WERI-Rb-1 (cell line): Measurements from ENCODE around the gene CMKLR1.

ENCODE experiments used
- DNase-seq: peaks from one replicate; pipeline ENCODE4 v3.0.0-alpha.2; 2020
- H3K27ac ChIP-seq: fragments of 250-450 bp; sonication (Bioruptor Pico); 2 replicates; pipeline ENCODE4 v1.5.1; 2020; ENCODE audit warnings: mild to moderate bottlenecking, moderate library complexity
- H3K27me3 ChIP-seq: fragments of 250-450 bp; sonication (Bioruptor Pico); 2 replicates; pipeline ENCODE4 v1.5.1; 2021; ENCODE audit warnings: mild to moderate bottlenecking, low read depth, moderate library complexity; ENCODE audit not compliant: insufficient read depth, severe bottlenecking
- H3K36me3 ChIP-seq: fragments of 250-450 bp; sonication (Bioruptor Pico); 2 replicates; pipeline ENCODE4 v1.5.1; 2020; ENCODE audit warnings: mild to moderate bottlenecking, moderate library complexity
- H3K4me3 ChIP-seq: 2 replicates; pipeline ENCODE4 v1.5.1; 2011; ENCODE audit warnings: low read depth, mild to moderate bottlenecking, control low read depth, low read length
- H3K9me3 ChIP-seq: fragments of 250-450 bp; sonication (Bioruptor Pico); 2 replicates; pipeline ENCODE4 v1.5.1; 2021; ENCODE audit warnings: mild to moderate bottlenecking, moderate library complexity; ENCODE audit not compliant: severe bottlenecking
- TF ChIP-seq, protein P1 (sequence below): IDR thresholded peaks from 2 replicates; pipeline ENCODE4 v1.5.1; 2011; ENCODE audit warnings: low read depth, mild to moderate bottlenecking, control low read depth, inconsistent platforms, low read length

The CMKLR1 gene

DNA sequence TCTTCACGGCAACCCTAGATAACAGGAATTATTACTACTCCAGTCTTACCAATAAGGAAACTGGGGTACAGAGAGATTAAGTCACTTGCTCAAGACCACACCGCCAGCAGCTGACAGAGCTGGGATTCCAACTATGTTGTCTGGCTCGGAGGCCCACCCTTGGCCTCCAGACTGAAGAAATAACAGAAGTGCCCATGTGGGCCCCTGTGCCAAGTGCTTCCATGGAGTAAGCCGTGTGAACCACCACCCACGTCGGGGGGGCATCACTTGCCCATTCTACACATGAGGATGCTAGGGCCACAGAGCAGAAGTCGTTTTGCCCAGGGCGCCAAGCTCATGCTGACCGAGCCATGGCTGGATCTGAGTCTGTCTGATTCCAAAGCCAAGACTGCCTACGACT is 926 bp upstream of the CMKLR1 start:
- DNase-seq, result no peak
- peaks cover 3% of the 10 kb centered on the region for H3K9me3 ChIP-seq
- H3K4me3 ChIP-seq, result no peak overlapping the region
- TF ChIP-seq, protein P1, sequence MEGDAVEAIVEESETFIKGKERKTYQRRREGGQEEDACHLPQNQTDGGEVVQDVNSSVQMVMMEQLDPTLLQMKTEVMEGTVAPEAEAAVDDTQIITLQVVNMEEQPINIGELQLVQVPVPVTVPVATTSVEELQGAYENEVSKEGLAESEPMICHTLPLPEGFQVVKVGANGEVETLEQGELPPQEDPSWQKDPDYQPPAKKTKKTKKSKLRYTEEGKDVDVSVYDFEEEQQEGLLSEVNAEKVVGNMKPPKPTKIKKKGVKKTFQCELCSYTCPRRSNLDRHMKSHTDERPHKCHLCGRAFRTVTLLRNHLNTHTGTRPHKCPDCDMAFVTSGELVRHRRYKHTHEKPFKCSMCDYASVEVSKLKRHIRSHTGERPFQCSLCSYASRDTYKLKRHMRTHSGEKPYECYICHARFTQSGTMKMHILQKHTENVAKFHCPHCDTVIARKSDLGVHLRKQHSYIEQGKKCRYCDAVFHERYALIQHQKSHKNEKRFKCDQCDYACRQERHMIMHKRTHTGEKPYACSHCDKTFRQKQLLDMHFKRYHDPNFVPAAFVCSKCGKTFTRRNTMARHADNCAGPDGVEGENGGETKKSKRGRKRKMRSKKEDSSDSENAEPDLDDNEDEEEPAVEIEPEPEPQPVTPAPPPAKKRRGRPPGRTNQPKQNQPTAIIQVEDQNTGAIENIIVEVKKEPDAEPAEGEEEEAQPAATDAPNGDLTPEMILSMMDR, result no peak
- H3K36me3 ChIP-seq, result no peaks in the 10 kb centered on the region
- no peak overlapping the region for H3K27ac ChIP-seq
- H3K27me3 ChIP-seq, result peaks cover 31% of the 10 kb centered on the region

DNA sequence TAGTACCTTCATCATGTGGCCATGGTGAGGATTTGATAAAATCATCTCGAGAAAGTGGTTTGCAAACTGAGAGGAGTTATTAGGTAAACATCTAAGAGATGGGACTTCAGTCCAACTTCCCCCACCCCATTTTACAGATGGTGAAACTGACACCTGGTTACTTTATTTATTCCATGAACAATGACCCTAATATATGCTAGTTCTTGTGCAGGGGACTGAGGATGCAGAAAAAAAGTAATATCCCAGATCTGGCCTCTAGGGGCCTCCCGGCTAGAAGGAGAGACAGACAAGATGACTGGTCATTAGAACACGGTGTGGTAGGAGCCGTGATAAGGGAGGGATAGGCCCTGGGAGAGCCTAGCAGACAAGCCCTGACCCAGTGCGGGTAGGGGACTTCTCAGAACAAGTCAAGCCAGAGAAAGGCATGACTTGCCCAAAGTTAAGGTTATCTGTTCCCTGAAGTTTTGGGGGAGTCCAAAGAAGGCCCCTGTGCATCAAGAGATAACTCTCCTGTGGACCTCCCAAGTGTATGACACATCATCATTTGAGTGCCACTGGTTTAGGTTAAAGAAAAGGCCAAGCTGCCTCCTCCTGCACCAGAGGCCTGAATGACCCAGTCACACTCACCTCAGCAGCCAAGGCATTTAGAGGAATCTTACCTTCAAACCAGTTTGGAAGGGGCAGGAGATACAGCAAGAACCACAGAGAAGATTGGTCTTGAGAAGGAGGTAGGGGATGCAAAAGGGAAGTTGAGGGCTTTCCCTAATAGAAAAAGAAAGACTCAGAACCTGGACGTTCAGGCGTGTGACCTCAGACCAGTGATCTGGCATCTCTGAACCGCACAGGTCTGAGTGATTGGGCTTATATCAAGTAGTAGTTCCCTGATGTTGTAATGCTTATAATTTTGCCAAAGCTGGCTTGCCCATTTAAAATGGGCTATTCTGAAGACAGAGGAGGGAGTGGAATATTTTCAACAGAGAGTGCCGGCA is 1.6 kb downstream of the CMKLR1 start:
- TF ChIP-seq, protein P1, result peak; percentile 46
- Histone ChIP-seq H3K27me3 (peaks cover 27% of the 10 kb centered on the region), H3K4me3 (no peak overlapping the region), H3K9me3 (no peaks in the 10 kb centered on the region), H3K27ac (no peak overlapping the region), H3K36me3 (no peaks in the 10 kb centered on the region)
- DNase-seq, result peak; percentile 26

DNA sequence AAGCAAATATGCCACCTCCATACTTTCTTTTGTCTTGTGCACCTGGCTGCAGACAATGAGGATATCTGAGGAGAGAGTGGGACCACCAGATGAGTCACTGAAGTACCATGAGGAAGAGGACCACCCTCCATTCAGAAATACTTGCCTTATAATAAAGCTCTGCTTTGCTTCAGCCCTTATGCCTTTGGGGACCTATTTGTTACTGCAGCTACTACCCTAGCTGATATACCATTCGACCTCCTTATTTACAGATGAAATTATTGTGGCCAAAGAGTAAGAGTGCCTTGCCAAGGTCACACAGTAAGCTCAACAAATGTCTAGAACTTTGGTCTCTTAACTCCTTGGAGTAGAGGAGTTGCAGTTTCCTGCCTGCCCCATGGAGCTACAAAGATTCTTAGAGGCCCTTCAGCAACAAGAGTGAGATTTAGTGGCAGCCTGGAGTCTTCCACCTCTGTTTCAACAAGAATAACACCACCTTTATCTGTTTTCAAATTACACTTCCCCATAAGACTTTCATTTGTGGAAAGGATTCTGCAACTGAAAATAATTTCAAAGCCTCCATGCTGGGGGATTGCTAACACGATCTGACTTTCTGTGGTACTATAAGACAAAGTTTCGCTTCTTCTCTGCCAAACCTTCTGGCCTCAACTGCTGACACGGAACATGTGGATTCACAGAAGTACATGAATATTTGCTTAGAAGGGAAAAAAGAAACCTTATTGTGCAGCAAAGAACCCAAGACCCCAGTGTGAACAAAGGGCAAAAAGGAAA is 3.6 kb downstream of the CMKLR1 start:
- TF ChIP-seq, protein P1, result no peak
- Histone ChIP-seq H3K27me3 (peaks cover 21% of the 10 kb centered on the region), H3K4me3 (no peak overlapping the region), H3K27ac (no peak overlapping the region), H3K36me3 (no peaks in the 10 kb centered on the region), H3K9me3 (no peaks in the 10 kb centered on the region)
- no peak for DNase-seq

DNA sequence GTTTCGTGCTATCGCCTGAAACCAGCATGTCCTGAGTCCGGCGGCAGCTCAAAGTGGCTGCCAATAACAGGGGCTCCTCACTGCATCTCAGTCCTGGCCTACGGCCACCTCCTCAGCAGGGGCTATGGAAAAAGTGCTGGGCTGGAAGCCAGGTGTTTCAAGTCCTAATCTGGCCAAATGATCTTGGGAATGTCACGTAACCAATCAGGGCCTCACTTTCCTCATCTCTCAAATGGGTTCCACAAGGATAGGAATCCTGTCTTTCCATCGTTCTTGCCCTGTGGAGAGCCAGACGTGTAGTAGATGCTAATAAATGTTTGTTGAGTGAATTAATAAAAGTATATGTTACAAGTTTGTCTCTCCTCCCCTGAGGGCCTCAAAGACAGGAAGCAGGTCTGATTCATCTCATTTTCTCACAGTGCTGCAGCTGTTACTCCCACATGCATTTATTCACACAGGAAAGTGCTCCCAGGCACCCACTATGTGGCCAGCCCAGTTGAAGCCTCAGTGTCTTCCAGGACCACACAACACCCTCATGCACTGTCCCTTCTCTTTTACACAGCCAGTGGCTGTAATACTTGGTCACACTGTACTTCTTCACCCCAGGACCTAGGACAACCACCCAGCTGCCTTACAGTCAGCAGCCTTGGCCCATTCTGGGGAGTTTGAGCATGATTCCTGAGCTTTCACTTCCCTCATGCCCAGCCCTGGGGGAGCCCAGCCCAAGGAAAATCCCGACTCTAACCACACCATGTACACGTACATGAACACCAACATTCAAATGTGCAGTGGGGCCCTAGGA is 5.0 kb downstream of the CMKLR1 start:
- Histone ChIP-seq H3K27ac (no peak overlapping the region), H3K36me3 (no peaks in the 10 kb centered on the region), H3K4me3 (no peak overlapping the region), H3K27me3 (peaks cover 10% of the 10 kb centered on the region), H3K9me3 (no peaks in the 10 kb centered on the region)
- DNase-seq, result no peak
- TF ChIP-seq, protein P1, result no peak

DNA sequence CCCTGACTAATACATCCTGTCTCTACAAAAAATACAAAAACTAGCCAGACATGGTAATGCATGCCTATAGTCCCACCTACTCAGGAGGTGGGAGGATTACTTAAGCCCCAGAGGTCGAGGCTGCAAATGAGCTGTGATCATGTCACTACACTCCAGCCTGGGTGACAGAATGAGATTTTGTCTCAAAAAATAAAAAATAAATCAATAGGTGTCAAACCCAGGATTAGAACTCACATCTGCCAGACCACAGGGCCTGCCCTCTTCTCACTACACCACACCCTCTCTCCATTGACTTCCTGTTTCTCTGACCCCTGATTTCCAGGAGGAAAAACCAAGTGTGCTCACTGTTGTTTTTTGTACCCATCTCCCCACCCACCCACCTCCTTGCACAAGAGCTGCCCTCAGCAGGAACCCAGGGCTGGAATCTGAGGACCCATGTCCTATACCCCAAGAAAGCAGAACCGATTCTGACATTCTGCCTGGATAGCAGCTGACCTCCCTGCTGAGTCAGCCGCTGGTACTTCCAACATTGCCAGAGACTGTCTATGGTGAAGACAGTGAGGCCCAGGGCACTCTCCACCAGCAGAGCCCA is 6.2 kb downstream of the CMKLR1 start:
- peaks cover 21% of the 10 kb centered on the region for H3K27me3 ChIP-seq

More for the DNA sequence above, 6.2 kb downstream of the CMKLR1 start:
- DNase-seq, result no peak
- Histone ChIP-seq H3K9me3 (no peaks in the 10 kb centered on the region), H3K27ac (no peak overlapping the region), H3K36me3 (no peaks in the 10 kb centered on the region), H3K4me3 (no peak overlapping the region)
- TF ChIP-seq, protein P1, result no peak
